Measurements from ENCODE around the gene SELENOM. TPM values are rescaled to one million over a fixed set of nuclear protein-coding genes. Genes with fewer than 3 reads are reported as not detected.

The SELENOM gene
- total RNA-seq, 1 donor: 152 TPM

DNA sequence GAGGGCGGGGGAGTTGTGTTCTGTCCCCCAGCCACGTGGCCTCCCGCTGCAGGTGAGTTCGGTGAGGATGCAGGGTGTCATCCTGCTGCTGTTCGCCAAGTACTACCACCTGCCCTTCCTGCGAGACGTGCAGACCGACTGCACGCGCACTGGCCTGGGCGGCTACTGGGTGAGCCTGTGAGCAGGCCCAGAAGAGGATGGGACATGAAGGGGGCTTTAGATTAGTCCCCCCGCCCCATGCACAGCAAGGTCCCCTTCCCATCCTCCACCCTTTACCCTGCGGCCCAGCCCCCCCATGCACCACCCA, 19.5 kb upstream of the SELENOM start:
- no peak for DNase-seq (ENCODE audit: low read depth)
- TF ChIP-seq, protein P1, sequence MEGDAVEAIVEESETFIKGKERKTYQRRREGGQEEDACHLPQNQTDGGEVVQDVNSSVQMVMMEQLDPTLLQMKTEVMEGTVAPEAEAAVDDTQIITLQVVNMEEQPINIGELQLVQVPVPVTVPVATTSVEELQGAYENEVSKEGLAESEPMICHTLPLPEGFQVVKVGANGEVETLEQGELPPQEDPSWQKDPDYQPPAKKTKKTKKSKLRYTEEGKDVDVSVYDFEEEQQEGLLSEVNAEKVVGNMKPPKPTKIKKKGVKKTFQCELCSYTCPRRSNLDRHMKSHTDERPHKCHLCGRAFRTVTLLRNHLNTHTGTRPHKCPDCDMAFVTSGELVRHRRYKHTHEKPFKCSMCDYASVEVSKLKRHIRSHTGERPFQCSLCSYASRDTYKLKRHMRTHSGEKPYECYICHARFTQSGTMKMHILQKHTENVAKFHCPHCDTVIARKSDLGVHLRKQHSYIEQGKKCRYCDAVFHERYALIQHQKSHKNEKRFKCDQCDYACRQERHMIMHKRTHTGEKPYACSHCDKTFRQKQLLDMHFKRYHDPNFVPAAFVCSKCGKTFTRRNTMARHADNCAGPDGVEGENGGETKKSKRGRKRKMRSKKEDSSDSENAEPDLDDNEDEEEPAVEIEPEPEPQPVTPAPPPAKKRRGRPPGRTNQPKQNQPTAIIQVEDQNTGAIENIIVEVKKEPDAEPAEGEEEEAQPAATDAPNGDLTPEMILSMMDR (IDR thresholded peaks at IDR 0.05; ENCODE audit: insufficient read depth, low read depth, low read length): no peak
- H3K4me3 ChIP-seq (ENCODE audit: low read depth, low read length): no peak overlapping the region

DNA sequence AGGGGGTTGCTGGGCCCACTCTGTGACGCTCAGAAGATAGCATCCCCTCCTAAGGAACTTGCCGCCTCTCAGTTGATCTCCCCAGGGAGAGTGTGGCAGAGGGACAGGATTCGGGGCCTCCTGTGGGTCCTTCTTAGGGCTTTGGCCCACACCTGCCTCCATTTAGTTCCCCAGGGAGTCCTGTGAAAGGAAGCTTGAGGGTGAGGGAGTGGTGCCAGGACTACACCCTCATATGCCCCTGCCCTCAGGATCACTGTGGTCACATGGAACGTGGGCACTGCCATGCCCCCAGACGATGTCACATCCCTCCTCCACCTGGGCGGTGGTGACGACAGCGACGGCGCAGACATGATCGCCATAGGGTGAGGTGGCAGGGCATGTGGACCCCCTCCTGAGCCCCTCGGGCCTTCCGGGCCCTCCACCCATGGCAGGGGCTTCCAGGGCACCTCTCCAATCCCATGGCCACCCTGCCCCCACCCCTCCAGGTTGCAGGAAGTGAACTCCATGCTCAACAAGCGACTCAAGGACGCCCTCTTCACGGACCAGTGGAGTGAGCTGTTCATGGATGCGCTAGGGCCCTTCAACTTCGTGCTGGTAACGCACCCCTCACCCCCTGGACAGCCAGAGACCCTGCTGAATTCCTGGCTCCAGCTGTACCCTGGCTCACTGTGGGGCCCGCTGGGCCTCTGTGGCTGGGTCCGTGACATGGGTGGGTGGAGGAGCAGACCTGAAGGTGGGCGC, 18.9 kb upstream of the SELENOM start:
- DNase-seq (ENCODE audit: low read depth): no peak
- H3K4me3 ChIP-seq (ENCODE audit: low read depth, low read length): no peak overlapping the region
- TF ChIP-seq, protein P1 (IDR thresholded peaks at IDR 0.05; ENCODE audit: insufficient read depth, low read depth, low read length): no peak

DNA sequence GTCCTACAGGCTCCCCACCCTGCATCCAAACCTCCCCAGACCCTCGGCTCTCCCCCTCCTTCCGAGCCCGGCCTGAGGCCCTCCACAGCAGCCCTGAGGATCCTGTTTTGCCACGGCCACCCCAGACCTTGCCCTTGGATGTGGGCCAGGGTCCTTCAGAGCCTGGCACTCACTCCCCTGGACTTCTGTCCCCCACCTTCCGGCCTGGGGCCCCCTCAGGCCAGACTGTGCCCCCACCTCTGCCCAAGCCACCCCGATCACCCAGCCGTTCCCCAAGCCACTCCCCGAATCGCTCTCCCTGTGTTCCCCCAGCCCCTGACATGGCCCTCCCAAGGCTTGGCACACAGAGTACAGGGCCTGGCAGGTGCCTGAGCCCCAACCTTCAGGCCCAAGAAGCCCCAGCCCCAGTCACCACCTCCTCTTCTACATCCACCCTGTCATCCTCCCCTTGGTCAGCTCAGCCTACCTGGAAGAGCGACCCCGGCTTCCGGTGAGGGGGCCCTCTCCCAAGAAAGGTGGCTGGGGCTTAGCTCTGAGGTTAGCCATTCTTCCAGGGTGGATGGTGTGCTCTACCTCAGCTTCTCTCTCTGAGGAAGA, 18.3 kb upstream of the SELENOM start:
- TF ChIP-seq, protein P1 (IDR thresholded peaks at IDR 0.05; ENCODE audit: insufficient read depth, low read depth, low read length): no peak
- no peak for DNase-seq (ENCODE audit: low read depth)
- H3K4me3 ChIP-seq (ENCODE audit: low read depth, low read length): no peak overlapping the region

DNA sequence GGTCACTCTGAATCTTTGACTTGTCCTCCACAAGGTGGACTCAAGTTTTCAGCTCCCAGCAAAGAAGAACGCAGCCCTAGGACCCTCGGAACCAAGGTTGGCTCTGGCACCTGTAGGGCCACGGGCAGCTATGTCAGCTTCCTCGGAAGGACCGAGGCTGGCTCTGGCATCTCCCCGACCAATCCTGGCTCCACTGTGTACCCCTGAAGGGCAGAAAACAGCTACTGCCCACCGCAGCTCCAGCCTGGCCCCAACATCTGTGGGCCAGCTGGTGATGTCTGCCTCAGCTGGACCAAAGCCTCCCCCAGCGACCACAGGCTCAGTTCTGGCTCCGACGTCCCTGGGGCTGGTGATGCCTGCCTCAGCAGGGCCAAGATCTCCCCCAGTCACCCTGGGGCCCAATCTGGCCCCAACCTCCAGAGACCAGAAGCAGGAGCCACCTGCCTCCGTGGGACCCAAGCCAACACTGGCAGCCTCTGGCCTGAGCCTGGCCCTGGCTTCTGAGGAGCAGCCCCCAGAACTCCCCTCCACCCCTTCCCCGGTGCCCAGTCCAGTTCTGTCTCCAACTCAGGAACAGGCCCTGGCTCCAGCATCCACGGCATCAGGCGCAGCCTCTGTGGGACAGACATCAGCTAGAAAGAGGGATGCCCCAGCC, 17.6 kb upstream of the SELENOM start:
- no peak for DNase-seq (ENCODE audit: low read depth)
- no peak overlapping the region for H3K4me3 ChIP-seq (ENCODE audit: low read depth, low read length)
- TF ChIP-seq, protein P1 (IDR thresholded peaks at IDR 0.05; ENCODE audit: insufficient read depth, low read depth, low read length): no peak

DNA sequence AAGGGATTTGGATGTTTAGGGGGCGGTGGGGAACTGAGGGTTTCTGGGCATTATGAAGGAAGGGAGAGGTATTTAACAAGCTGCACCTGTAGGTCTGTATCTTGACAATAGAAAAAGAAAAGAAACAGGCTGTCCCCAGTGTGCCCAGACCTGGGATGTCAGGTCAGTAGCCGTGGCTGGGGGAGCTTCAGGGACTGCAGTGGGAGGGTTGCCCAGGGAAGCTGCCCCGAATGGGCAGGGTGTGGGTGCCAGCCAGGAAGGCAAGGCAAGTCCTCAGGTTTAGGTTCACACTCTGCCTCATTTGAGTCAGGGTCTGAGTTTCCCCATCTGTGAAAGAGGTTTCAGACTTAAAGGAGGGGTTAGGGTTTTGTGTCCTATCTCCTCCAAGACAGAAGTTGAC, 16.9 kb upstream of the SELENOM start:
- DNase-seq (ENCODE audit: low read depth): no peak
- TF ChIP-seq, protein P1 (IDR thresholded peaks at IDR 0.05; ENCODE audit: insufficient read depth, low read depth, low read length): no peak
- no peak overlapping the region for H3K4me3 ChIP-seq (ENCODE audit: low read depth, low read length)

DNA sequence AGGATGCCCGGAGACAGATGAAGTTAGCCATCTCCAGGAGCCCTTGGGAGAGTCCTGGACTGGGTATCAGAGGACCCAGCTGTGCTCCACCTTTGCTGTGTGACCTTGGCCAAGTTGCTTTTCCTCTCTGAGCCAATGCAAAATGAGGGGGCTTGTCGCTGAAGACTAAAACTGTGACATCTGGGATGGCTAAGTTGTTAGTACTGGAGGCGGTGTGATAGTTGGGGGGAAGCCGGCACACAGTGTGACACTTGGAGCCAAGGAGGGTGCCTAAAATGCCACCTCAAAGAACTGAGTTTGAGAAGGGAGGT, 15.9 kb upstream of the SELENOM start:
- TF ChIP-seq, protein P1 (IDR thresholded peaks at IDR 0.05; ENCODE audit: insufficient read depth, low read depth, low read length): no peak
- DNase-seq (ENCODE audit: low read depth): no peak
- H3K4me3 ChIP-seq (ENCODE audit: low read depth, low read length): peak overlapping the region; percentile 56
